ENCODE measurements around the gene WDR33.
"Not testable (repeated sequence)": the region's sequence is repeated elsewhere in the genome, so short reads cannot be mapped to it uniquely, and the experiment has no call there.

Gene WDR33

DNA sequence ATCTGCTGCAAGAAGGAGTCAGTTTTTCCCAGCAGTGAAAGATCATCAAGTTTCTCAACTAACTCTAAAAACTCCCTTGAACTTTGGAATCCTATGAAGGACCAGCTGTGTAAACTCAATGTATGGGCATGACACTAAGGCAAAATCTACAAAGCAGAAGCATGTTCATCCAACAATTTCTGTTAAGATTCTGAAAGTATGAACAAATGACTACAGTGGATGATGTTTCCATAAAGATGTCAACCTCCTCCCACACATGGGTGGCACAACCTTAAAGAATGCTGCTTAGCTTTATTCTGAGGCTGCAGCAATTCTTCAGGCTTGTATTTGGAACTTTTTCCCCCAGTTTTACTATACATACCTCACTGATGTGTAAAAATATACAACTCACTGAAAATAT is 47.2 kb downstream of the WDR33 start:
- DNase-seq (ENCODE audit: low read depth), result no peak

GRCh38 chr2:127762846-127763245 is 48.1 kb downstream of the WDR33 start:
- no peak for DNase-seq (ENCODE audit: low read depth)

DNA sequence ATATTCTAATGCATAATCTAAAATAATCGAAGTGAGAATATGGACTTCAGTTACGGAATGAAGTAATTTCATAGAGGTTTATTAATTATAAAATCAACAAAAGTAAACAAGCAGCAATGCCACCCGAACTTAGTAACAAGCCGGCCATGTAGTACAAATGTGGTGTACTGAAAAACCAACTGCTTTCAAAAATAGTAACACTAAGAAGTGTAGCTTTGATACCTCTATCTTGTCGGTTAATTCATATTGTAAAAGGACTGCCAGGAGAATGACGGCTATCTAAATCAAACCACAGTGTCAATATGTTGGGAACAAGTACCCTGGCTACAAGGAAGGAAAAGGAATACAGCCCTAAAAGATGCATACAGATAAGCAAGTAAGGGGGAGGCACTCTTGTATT is 48.5 kb downstream of the WDR33 start:
- no peak for DNase-seq (ENCODE audit: low read depth)

GRCh38 chr2:127759931-127760330 is 51.0 kb downstream of the WDR33 start:
- DNase-seq (ENCODE audit: low read depth), result no peak

GRCh38 chr2:127754186-127754585 is 56.8 kb downstream of the WDR33 start:
- DNase-seq (ENCODE audit: low read depth), result no peak

GRCh38 chr2:127753374-127753773 is 57.6 kb downstream of the WDR33 start:
- DNase-seq (ENCODE audit: low read depth), result no peak

DNA sequence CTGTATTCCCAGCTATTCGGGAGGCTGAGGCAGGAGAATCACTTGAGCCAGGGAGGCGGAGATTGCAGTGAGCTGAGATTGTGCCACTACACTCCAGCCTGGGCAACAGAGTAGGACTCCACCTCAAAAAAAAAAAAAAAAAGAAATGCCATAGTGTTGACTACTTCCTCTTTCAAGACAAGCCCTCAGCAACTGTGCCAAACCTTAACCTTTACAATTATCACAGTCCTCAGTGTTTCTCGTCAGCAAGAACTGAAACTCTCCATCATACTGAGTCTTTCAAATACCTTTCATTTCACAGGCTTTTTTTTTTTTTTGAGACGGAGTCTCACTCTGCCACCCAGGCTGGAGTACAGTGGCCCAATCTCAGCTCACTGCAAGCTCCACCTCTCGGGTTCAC is 61.4 kb downstream of the WDR33 start:
- not testable (repeated sequence) for DNase-seq (ENCODE audit: low read depth)

- DNase-seq (ENCODE audit: low read depth), result no peak
Measured at GRCh38 chr2:127747621-127748020, 63.4 kb downstream of the WDR33 start.

- DNase-seq (ENCODE audit: low read depth), result no peak
Measured at GRCh38 chr2:127743477-127744026, 67.4 kb downstream of the WDR33 start.

DNA sequence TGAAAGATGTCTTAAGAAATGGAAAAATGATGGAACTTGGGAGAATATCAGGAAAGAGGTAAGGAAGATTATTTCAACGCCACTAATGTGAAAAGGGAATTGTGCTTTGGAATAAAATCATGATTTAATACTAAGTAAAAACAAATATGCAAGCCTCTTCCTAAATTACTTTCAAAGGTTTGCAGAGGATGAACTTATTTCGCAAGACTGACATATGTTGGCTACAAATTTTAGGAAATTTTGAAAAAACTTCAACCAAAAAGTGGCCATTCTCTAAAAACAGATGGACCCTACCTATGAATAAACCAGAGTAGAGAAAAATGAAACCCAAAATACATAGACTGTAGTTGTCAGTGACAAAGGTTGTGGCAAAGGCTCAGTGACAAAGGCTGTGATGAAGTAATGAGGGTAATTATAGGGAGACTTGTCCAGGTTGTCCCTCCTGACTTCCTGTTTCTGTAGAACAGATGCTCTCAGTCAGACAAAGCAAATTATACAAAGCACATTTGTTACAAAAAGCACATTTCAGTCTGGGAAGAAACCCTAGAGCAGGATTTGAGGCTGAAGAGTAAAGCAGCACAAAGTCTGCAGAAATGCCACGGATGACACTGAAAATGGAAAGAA is 70.2 kb downstream of the WDR33 start:
- DNase-seq (ENCODE audit: low read depth), result no peak

GRCh38 chr2:127739800-127740199 is 71.2 kb downstream of the WDR33 start:
- no peak for DNase-seq (ENCODE audit: low read depth)

DNA sequence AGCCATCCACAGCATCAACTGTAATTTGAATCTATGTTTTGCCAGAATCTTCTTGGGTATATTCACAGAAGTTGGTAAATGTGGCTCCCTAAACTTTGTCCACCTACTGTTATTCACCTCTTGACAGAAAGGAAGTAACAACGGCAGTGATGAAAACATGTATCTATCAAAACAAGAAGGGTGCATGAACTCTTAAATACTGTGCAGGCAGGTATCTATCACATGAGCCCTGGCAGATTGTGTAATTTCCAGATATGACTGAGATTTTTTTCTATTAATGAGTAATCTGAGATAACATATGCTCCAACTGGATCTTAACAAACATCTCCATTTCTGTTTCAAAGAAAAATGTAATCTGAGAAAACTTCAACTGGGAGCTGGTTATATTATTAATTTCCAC is 73.1 kb downstream of the WDR33 start:
- no peak for DNase-seq (ENCODE audit: low read depth)

DNA sequence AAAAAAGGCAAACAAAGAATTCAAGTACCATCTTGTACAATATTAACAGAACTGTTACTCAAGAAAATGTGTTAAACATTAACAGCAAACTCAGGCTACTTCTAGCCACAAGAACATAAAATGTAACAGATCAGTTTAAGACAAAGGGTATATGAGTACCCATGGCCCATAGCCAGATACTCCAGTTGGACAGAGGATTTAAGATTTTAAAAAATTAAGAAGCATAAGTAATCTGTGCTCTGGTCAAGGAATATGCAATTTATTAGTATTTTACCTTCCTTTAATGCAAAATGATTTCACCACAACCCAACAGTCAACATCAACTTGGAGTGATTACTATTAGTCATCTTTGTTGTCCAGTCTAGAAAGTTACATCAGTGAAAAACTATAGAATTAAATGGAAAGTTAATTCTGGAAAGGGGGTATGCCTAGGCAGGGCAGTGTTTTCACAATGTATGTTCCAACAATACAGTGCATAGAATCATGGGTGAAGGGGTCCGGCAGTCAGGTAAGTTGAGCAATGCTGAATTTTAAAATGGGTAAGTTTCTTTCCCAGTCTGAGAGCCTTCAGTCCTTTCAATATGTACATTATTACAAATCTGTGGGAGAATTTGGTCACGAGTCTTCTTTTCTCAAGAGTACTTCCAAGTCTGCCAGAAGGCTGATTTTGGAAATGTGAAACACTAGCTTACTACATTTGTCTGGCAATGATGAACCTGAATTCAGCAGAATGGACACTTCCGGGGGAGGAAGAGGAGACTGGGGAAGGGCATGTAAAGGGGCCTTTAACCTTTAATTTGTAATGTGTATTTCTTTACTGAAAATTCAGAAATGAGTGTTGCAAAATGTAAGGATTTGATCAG is 75.2 kb downstream of the WDR33 start:
- no peak for DNase-seq (ENCODE audit: low read depth)

GRCh38 chr2:127735044-127735443 is 75.9 kb downstream of the WDR33 start:
- DNase-seq (ENCODE audit: low read depth), result no peak

- no peak for DNase-seq (ENCODE audit: low read depth)
Measured at GRCh38 chr2:127733816-127734537, 77.0 kb downstream of the WDR33 start.

GRCh38 chr2:127733113-127733815 is 77.7 kb downstream of the WDR33 start:
- no peak for DNase-seq (ENCODE audit: low read depth)

- no peak for DNase-seq (ENCODE audit: low read depth)
Measured at GRCh38 chr2:127726158-127726880, 84.7 kb downstream of the WDR33 start.

- DNase-seq (ENCODE audit: low read depth), result no peak
Measured at GRCh38 chr2:127722807-127723206, 88.2 kb downstream of the WDR33 start.

- no peak for DNase-seq (ENCODE audit: low read depth)
Measured at GRCh38 chr2:127721978-127722355, 89.0 kb downstream of the WDR33 start.

DNA sequence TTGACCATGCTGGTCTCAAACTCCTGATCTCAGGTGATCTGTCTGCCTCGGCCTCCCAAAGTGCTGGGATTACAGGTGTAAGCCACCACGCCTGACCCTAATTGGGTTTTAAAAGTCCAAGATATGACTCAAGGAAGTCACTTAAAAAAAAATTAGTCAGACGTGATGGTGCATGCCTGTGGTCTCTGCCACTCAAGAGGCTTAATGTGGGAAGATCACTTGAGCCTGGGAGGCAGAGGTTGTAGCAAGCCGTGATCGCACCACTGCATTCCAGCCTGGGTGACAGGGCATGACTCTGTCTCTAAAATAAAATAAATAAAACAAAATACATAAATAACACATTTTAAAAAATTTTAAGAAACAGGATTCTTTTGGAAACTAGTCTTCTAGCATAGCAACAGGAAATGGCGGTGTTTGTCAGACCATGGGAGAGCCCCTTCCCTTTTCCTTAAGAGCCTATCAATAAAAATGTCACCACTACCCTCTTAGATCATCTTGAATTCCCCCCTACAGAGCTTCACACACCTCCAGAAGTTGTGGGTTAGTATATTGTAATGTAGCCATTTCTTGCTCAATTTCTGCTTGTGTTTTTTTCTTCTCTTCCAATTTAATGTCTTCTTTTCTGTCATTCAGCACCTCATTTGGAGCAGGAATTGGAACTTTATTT is 89.5 kb downstream of the WDR33 start:
- no peak for DNase-seq (ENCODE audit: low read depth)

Measured in activated T-cell treated with anti-CD3 and anti-CD28 coated beads for 1 hour (primary cell).